ENCODE results near the gene TMEM176A. TPM values are rescaled to one million over a fixed set of nuclear protein-coding genes. Genes with fewer than 3 reads are reported as not detected.

TMEM176A gene
- total RNA-seq, 1 experiment from 2014 or later = not detected

DNA sequence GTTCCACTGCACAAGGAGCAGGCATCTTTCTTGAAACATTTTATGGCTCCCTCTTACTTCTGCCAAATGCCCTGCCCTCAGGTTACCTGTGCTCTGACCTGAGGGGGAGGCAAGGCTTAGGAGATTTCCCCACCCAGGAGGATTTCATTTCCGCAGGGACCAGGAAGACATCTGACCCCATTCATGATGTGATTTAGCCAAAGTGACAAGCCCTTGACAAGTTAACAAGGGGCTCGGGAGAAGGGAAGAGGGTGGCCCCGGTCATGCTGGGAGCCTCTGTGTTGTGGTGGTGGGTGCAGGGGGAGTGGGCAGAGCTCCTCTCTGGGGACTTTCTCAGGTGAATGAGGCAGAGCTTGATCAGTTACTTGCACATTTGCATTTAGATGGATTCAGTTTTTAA, 44.4 kb upstream of the TMEM176A start:
- DNase-seq (ENCODE audit: low read depth, low spot score) (no peak), ATAC-seq (no peak)
- Histone ChIP-seq H3K27ac (ENCODE audit: low read depth, low read length) (no peak overlapping the region), H3K27me3 (ENCODE audit: insufficient read depth, low read length) (peaks cover 4% of the 10 kb centered on the region), H2AFZ (ENCODE audit: low read depth, low read length, poor library complexity, severe bottlenecking) (no peak overlapping the region), H3K79me2 (ENCODE audit: insufficient read depth, low read length) (no peaks in the 10 kb centered on the region), H3K4me3 (replicated peaks in 1 of 2; ENCODE audit: low read depth in 1 of 2, low read length in 2 of 2) (no peak overlapping the region), H3K9me3 (ENCODE audit: control insufficient read depth in 1 of 2, insufficient read depth in 1 of 2, low read depth in 1 of 2, low read length in 2 of 2) (no peaks in the 10 kb centered on the region), H3K9ac (ENCODE audit: low read length) (no peak overlapping the region), H3K4me1 (ENCODE audit: control insufficient read depth in 1 of 2, insufficient read depth in 2 of 2, low read length in 2 of 2) (no peaks in the 10 kb centered on the region), H4K20me1 (ENCODE audit: insufficient read depth) (no peaks in the 10 kb centered on the region; the same call in 1 of the 2 replicates), H3K4me2 (ENCODE audit: low read length) (no peak overlapping the region), H3K36me3 (ENCODE audit: control insufficient read depth in 1 of 2, insufficient read depth in 2 of 2, low read length in 2 of 2) (no peaks in the 10 kb centered on the region), H3K9me2 (ENCODE audit: insufficient read depth) (no peaks in the 10 kb centered on the region)
- CTCF ChIA-PET = no interaction called here
- POLR2A ChIA-PET = no interaction called here
- TF ChIP-seq, protein P1, sequence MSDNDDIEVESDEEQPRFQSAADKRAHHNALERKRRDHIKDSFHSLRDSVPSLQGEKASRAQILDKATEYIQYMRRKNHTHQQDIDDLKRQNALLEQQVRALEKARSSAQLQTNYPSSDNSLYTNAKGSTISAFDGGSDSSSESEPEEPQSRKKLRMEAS (IDR thresholded peaks at IDR 0.05) = no peak
- TF ChIP-seq EZH2 (IDR thresholded peaks at IDR 0.05) = no peak
- no peak for TF ChIP-seq TCF7L2 (IDR thresholded peaks at IDR 0.05; ENCODE audit: borderline replicate concordance, extremely low read depth, insufficient read depth, insufficient read length)
- TF ChIP-seq CEBPB (IDR thresholded peaks at IDR 0.05; ENCODE audit: low read depth) = no peak
- no peak for TF ChIP-seq SRF (IDR thresholded peaks at IDR 0.05; ENCODE audit: low read depth)
- no peak for TF ChIP-seq ZNF274 (IDR thresholded peaks at IDR 0.05; ENCODE audit: low read depth, low read length)
- TF ChIP-seq SP1 (IDR thresholded peaks at IDR 0.05; ENCODE audit: low read depth) = no peak
- TF ChIP-seq, protein P2, sequence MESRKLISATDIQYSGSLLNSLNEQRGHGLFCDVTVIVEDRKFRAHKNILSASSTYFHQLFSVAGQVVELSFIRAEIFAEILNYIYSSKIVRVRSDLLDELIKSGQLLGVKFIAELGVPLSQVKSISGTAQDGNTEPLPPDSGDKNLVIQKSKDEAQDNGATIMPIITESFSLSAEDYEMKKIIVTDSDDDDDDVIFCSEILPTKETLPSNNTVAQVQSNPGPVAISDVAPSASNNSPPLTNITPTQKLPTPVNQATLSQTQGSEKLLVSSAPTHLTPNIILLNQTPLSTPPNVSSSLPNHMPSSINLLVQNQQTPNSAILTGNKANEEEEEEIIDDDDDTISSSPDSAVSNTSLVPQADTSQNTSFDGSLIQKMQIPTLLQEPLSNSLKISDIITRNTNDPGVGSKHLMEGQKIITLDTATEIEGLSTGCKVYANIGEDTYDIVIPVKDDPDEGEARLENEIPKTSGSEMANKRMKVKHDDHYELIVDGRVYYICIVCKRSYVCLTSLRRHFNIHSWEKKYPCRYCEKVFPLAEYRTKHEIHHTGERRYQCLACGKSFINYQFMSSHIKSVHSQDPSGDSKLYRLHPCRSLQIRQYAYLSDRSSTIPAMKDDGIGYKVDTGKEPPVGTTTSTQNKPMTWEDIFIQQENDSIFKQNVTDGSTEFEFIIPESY (IDR thresholded peaks at IDR 0.05; ENCODE audit: extremely low read depth, insufficient replicate concordance, low read length) = no peak
- TF ChIP-seq YY1 (IDR thresholded peaks at IDR 0.05; ENCODE audit: extremely low read depth, insufficient replicate concordance, low read depth, low read length) = no peak
- TF ChIP-seq EGR1 (IDR thresholded peaks at IDR 0.05; ENCODE audit: low read depth) = no peak
- TF ChIP-seq RAD21 (IDR thresholded peaks at IDR 0.05; ENCODE audit: low read depth) = no peak
- TF ChIP-seq ZFX (IDR thresholded peaks at IDR 0.05) = no peak
- TF ChIP-seq POLR2A (IDR thresholded peaks at IDR 0.05; ENCODE audit: borderline replicate concordance, extremely low read depth, insufficient read depth, insufficient read length) = no peak
- TF ChIP-seq EZH2phosphoT487 (IDR thresholded peaks at IDR 0.05; ENCODE audit: borderline replicate concordance) = no peak
- TF ChIP-seq FOSL1 (IDR thresholded peaks at IDR 0.05; ENCODE audit: low read depth) = no peak
- no peak for TF ChIP-seq ELF1 (IDR thresholded peaks at IDR 0.05; ENCODE audit: borderline replicate concordance, low read depth)
- TF ChIP-seq, protein P3, sequence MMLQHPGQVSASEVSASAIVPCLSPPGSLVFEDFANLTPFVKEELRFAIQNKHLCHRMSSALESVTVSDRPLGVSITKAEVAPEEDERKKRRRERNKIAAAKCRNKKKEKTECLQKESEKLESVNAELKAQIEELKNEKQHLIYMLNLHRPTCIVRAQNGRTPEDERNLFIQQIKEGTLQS (IDR thresholded peaks at IDR 0.05) = no peak
- RAD21 ChIA-PET (ENCODE audit: low non-redundant PET in 1 of 2, low total read pairs in 2 of 2, uncharacterized antibody in 2 of 2, unreplicated experiment in 2 of 2) = no interaction called here
- no TSS peak for BruUV-seq (replicated peaks)
- intact Hi-C loops (cut with micrococcal nuclease) = loop anchor here (2.0 to 5.0 kb wide), 2 partner anchors 307 to 469 kb away; no protein-coding TSS in a partner anchor
